GM18499 (cell line): ENCODE data around the gene CATSPER1.

ENCODE experiments used
- ATAC-seq: cut with Tn5 transposase; IDR thresholded peaks from one replicate; pipeline ENCODE4 v1.9.1; 2021; ENCODE audit warnings: moderate number of reproducible peaks; ENCODE audit not compliant: insufficient read depth, unreplicated experiment

CATSPER1 gene

GRCh38 chr11:65976216-65977176 is 49.8 kb downstream of the CATSPER1 start:
- no peak for ATAC-seq

GRCh38 chr11:65975771-65976170 is 50.5 kb downstream of the CATSPER1 start:
- ATAC-seq: no peak

- ATAC-seq: no peak
Observed at GRCh38 chr11:65973439-65974110, 52.7 kb downstream of the CATSPER1 start.

- no peak for ATAC-seq
Observed at GRCh38 chr11:65972116-65972515, 54.2 kb downstream of the CATSPER1 start.

- ATAC-seq: no peak
Observed at GRCh38 chr11:65968600-65969482, 57.4 kb downstream of the CATSPER1 start.

GRCh38 chr11:65967329-65967934 is 58.8 kb downstream of the CATSPER1 start:
- ATAC-seq: no peak
